ENCODE results near the gene CDK18. TPM values are rescaled to one million over a fixed set of nuclear protein-coding genes. Genes with fewer than 3 reads are reported as not detected.

Gene CDK18
- polyA plus RNA-seq, 4 donors, result 20.1 to 34.5 (median 25.5) TPM

GRCh38 chr1:205502111-205502810, 2.2 kb upstream of the CDK18 start:
- no peak for DNase-seq (ENCODE audit: low read depth in 4 of 4, low spot score in 3 of 4)

DNA sequence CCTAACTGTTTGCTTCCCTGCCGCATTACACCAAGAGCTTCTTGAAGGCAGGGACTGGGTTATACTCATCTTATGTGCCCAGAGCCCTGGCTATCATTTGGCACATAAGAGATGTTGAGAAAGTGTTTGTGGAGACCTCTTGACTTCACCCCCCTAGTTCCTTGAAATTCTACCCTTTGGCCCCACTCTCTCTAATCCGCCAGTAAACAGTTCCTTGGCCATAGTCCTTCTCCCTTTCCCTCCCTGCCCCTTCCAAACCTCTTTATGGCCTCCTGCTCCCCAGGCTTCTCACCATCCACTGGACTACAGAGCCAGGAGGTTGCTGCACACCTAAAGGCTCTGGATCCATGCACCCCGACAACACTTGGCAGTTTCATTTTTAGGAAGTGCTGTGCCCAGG, 1.5 kb upstream of the CDK18 start:
- DNase-seq (ENCODE audit: low read depth in 4 of 4, low spot score in 3 of 4), result no peak

- DNase-seq (ENCODE audit: low read depth in 4 of 4, low spot score in 3 of 4), result no peak
These were observed 734 bp downstream of the CDK18 start for GRCh38 chr1:205505076-205505729.

DNA sequence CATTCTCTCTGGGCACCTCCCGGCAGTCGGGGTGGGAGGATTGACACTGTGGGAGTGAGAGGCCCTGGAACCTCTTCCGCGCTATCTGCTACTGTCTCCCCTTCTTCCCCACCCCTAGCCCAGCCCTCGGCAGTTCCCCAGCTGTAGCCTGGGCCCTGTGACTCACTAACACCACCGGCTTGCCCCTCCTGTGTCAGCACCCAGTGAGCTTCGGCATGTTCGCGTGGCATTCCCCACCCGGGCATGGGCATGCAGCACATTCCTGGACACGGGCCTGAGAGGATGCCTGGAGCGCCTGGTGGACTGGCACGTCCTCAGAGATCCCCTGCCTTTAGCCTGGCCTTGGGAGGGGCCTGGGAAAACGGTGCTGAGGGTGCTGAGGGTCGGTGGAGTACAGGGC, 1.3 kb downstream of the CDK18 start:
- no peak for DNase-seq (ENCODE audit: low read depth in 4 of 4, low spot score in 3 of 4)

DNA sequence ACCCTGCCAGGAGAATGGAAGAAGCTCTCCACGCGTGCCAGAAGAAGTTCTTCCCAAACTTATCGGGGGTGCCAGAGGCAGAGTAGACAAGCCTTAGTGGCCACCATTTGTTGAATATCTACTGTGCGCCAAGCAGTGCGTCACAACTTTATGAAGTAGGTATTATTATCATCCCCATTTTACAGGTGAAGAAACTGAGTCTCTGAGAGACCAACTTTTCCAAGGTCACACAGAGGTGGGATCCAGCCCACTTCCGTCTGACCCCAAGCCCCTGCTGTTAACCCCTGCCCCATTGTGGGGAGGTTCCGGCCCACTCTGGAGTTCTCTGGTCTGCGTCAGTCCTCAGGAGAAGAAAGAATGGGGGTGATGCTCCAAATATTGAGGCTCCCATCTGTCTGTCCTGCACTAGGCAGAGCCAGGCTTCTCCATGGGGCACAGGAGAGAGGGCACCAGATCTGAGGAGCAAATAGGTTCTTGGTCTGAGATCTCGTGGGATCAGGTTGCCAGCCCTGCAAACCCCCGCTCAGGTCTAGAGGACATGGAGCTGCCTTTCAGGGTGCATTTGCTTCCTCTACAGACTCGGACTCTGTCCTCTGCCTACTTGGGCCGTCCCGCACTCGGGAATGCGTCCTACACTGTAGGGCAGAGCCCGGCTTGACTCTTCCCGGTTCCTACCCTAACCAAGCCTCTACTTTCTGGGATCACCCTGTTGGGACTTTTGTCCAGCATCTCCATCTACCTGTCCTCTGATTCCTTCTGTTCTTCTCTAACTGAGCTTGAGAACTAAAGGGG, 2.1 kb downstream of the CDK18 start:
- no peak for DNase-seq (ENCODE audit: low read depth in 4 of 4, low spot score in 3 of 4)

- DNase-seq (ENCODE audit: low read depth in 4 of 4, low spot score in 3 of 4), result no peak
These were observed 3.8 kb downstream of the CDK18 start for GRCh38 chr1:205508227-205508714.

DNA sequence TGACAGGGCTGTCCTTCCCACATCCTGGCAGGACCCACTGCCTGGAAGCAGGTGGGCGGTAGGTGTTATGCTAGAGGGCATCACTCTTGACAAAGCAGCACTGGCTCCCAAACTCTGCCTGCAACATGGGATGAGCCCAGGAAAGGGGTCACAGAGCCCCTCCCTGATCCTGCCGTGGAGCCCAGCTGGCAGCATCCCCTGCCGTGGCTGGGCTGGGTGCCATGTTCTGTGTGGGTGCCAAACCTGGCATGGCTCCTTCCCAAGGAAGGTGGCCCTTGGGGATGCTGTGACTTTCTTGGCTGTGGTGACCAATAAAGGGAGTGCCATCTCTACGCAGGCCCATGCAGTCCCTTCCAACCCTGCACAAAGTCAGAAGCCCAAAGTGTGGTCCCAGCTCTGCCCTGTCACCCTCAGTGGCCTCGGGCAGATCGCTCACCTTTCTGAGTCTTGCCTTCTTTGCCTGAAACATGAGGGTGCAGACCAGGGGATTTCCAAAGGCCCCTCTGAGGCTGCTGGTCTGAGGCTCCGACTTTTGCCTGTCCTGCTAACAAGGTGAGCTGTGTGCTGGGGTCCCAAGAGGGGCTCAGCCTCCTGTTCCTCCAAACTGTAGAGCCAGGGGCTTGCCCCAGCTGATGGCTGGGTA, 6.0 kb downstream of the CDK18 start:
- DNase-seq (ENCODE audit: low read depth in 4 of 4, low spot score in 3 of 4), result no peak

- DNase-seq (ENCODE audit: low read depth in 4 of 4, low spot score in 3 of 4), result no peak
These were observed 6.5 kb downstream of the CDK18 start for GRCh38 chr1:205510951-205511330.

DNA sequence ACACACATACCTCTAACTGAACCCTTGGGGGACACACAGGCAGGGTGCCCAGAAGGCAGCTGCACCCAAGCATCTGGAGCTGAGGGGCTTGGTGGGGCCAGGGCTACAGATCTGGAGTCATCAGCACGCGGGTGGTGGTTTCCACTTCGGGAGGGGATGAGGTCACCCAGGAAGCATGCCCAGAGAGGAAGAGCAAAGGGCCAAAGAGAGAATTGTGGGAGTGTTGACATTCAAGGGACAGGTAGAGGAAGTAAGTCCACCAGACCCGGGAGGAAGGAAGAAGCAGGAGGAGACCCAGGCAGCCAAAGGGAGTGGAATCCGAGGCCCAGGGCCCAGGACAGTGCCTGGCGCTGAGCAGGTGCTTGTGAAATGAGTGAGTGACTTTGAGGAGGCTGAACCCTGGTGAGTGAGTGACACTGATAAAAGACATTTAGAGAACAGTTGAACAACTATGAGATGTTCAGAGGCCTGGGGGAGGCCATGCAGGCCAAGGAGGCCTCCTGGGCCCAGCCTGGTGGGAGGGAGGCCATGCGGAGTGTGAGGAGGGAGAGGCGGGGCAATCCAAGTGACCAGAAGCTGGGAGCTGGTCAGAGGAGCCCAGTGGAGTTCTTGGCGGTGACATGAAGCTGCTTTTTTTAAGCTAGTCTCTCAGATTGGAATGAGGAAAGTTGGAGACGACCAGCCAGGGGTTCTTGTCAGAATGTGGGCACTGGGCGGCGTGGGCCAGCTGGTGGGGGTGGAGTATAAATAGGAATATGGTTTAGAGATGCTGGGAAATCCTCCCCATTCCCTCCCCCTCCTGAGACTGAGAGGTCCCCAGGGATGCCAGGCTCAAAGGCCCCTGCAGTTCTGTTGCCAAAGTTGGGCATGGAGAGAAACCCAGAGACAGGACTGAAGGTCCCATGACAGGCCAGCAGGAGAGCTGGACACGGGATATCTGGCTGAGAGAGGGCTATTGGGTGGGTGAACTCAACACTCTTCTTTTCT, 7.9 kb downstream of the CDK18 start:
- DNase-seq (ENCODE audit: low read depth in 4 of 4, low spot score in 3 of 4), result no peak

DNA sequence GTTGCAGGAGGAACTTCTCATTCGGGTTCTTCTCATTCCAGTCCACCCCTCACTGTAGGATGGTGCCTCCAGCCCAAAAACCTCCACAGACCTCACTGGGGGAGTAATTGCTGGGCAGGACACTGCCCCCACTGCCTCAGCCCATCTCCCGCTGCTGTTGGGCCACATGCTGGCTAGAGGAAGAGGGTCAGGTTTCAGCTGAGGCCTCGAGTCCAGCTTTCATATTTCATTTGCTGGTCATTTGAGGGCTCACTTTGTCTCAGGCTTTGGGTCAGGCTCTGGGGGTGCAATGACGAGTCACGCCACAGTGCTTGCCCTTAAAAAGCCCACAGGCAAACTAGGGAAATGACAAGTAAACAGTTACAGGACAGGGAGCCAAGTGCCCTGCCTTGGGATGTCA, 9.3 kb downstream of the CDK18 start:
- DNase-seq (ENCODE audit: low read depth in 4 of 4, low spot score in 3 of 4), result no peak

DNA sequence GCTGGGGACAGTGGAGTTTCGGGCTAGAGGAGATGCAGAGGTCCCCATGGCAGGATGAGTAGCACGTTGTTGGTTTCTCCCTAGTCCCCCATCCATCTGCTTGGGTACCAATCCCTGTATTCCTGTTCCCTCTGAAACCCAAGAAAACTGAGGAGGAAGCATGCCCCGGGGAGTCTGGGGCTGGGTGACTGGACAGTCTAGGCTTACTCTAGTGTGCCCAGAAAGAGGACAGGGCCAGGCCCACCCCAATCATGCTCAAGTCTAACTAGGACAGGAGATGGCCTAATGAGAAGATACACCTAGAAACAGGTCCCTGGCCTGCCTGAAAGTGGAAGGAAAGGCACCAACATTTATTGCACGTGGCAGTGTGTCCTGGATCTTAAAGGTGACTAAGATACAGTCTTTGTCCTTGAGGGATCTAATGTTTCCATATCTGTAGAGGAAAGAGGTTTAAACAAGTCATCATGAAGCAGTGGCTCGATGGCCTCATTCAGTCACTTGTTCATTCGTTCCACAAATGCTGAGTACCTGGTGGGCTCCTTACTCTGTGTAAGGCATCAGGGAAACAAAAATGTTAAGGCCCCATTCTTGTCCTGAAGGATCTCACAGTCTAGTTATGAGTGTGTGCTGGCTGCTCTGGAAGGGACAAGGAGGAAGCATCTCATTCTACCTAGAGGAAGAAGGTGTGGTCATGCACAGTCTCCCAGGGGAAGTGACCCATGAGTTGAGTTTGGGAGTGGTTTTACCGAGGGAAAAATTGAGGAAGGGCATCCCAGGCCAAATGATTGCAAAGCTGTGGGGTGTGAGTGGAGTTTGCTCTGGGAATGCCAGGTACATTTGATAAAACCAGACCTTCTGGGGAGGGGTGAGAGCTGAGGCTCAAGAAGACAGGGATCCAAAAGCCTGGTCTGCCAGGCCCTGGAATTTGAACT, 10.0 kb downstream of the CDK18 start:
- DNase-seq (ENCODE audit: low read depth in 4 of 4, low spot score in 3 of 4), result no peak

GRCh38 chr1:205515781-205516253, 11.3 kb downstream of the CDK18 start:
- no peak for DNase-seq (ENCODE audit: low read depth in 4 of 4, low spot score in 3 of 4)

DNA sequence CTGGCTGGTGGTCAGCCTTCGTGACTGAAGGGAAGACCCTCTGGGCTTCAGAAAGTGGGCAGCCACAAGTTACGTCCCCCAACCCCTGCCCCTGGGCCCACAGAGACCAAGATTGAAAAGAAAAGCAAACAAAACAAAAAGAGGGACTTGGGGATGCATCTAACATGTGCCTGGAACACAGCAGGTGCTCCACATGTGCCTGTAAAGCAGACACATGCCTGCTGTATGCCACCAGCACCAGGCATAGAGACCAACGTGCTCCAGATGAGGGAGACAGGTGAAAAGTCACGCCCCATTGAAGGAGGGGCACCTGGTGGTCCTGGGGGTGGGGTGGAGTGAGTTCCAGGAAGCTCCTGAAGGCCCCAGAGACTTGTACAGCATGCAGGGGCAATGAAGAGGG, 11.9 kb downstream of the CDK18 start:
- no peak for DNase-seq (ENCODE audit: low read depth in 4 of 4, low spot score in 3 of 4)

DNA sequence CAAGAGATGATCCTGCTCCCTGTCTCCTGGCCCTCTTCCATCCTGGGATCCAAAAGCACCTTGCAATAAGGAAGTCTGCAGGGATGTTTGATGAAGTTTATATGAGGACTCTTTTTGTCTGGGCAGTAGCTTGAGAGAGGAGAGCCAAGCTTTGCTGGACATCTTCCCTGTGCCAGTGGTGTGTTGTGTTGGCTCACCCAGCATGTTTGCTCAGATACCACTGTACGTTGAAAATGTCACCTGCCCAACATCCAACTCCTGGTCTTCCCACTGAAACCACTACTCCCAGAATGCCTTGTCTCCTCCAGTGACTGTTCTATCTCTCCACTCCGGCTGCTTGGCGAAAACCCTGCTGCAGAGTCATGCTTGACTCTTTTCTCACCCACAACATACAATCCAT, 12.8 kb downstream of the CDK18 start:
- no peak for DNase-seq (ENCODE audit: low read depth in 4 of 4, low spot score in 3 of 4)

GRCh38 chr1:205517763-205518162, 13.3 kb downstream of the CDK18 start:
- DNase-seq (ENCODE audit: low read depth in 4 of 4, low spot score in 3 of 4), result no peak

DNA sequence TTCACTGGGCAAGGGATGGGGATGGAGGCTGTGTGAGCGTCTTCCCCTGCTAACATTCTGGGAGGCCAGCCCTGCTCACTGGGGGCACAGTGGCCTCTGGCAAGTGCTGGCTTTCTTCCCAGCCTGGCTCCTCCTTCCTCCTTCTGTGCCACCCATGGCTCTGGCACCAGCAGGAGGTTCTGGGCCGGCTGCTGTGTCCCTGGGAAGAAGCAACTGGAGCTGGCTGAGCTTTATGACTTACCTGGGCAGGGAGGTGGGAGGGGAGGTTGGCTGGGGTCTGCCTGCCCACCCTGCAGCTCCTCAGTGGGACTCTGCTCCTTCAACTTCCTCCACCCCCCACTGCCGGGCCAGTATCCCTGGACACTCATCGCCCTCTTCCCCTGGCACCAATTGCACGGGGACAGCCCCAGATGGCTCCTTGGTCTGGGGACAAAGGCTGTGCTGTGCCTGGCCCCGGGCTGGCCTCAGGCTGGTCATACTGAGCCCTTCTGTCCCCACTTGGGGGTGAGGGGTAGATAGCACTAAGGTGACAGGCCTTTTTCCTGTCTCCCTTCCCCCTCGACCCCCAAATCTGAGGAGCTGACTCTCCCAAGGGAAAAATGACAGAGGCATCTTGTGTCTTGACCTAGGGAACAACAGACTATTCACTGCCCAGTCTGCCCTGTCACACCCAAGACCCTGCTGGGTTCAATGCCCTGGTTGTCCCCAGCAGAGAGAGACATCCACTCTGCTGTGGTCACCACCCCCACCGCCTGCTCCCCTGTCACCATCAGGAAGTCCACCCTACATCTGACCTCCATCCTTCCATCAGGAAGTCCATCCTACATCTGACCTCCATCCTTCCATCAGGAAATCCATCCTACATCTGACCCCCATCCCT, 14.4 kb downstream of the CDK18 start:
- DNase-seq (ENCODE audit: low read depth in 4 of 4, low spot score in 3 of 4), result no peak

- DNase-seq (ENCODE audit: low read depth in 4 of 4, low spot score in 3 of 4), result peak in 3 of 4 donors; percentile 62 to 78 (median 71)
These were observed 15.2 kb downstream of the CDK18 start for GRCh38 chr1:205519541-205520131.

Measured in right renal pelvis (tissue), 4 donors.